Measurements from ENCODE around the gene GPATCH2. TPM values are rescaled to one million over a fixed set of nuclear protein-coding genes. Genes with fewer than 3 reads are reported as not detected.

Gene GPATCH2
- total RNA-seq = 22.1 and 25.8 TPM in 2 replicates

DNA sequence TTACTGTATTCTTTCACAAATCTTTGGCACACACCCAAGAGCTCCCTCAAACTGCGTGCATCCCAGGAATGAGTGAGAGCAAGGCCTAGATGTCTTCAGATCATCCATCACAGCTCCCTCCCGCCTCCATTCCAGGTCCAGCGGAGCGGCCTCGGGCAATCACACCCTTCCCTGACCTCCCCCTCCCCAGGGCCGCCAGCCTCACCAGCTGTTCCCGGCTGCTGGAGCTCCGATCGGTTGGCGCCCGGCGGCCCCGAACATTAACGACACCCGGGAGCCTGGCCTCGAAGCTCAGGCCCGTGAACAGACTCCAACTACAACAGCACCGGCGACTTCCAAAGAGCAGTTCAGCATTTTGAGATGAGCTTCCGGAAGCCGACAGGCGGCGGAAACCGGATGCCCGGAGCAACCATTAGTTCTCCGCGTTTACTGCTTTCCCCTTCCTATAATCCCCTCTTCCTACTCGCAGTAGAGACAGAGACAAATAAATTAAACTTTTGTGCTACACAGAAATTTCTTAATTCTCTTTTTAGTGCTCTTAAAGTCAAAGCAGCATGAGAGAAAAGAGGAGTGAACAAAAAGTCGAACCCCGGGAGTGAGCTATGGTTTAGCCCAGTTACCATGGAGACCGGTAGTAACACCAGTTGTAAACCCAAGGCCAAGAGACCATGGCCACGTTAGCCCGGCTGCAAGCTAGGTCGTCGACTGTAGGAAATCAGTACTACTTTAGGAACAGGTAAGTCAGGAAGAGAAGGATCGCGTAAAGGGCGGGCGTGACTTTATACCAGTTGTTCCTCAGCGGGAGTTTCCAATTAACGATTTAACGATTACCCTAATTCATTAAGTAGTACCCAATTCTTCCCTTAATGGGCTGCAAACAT is at the start of gene GPATCH2, which contains the start of gene SPATA17:
Gene GPATCH2, minus strand, starts transcription at position 380 of the 881 bp plus-strand sequence. Its CDS starts 119 bp downstream, at position 261.
Gene SPATA17, plus strand, starts transcription at position 634 of the 881 bp plus-strand sequence. Its CDS starts 35 bp downstream, at position 669.

Other genes starting within 250 kb of the GPATCH2 start
- 0.85 and 1.3 TPM in 2 replicates for gene SPATA17, start 254 bp upstream of the GPATCH2 start, total RNA-seq